ENCODE measurements around the gene USP46. TPM values are rescaled to one million over a fixed set of nuclear protein-coding genes. Genes with fewer than 3 reads are reported as not detected.
A peak's percentile ranks its signal among the peaks of the same experiment; 100 is the strongest.

The USP46 gene
- total RNA-seq, 1 experiment from 2014 or later: 21.3 TPM

DNA sequence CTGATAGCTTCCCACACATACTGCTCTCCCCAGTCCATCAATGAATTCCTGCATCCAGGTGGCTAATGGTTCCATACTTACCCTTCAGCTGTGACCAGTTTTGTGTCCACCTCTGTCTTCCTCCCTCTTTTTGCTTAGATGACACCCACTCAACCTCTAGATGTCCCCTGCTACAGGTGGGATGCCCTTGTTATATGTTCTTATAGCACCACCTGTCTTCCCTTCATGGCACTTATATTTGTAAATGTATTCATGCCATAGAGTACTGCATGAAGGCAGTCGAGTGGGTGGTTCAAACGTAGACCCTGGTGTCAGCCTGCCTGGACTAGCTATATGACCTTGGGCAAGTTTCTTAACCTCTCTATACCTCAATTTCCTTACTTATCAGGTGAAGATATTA, 6.5 kb upstream of the USP46 start:
- H3K4me3 ChIP-seq (ENCODE audit: insufficient read depth, low read depth, low read length): no peak overlapping the region
- no peaks in the 10 kb centered on the region for H3K36me3 ChIP-seq (replicated peaks; ENCODE audit: control insufficient read depth, insufficient read depth, low read length)
- H3K27me3 ChIP-seq (ENCODE audit: control insufficient read depth, insufficient read depth, low read length): no peaks in the 10 kb centered on the region; the same call in 1 of the 2 replicates
- DNase-seq: peak; percentile 33

DNA sequence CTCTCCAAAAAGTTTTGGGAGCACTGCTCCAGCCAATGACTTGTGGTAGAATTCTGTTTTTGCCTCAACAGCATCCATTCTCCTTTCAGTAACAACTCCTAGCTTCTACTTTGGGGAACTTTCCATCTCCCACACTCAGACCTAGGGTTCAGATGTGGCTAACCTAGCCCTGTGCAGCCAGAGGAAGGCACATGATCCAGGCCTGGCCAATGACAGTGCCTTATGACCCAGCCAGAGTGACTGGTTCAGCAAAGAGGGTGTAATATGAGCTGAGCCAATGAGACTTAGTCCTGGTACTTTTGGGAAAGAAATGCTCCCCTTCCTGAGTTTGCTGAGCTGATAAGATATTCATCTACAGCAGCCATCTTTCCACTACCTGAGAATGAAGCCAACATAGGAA, 5.4 kb upstream of the USP46 start:
- Histone ChIP-seq H3K4me3 (ENCODE audit: insufficient read depth, low read depth, low read length) (no peak overlapping the region), H3K27me3 (ENCODE audit: control insufficient read depth, insufficient read depth, low read length) (peaks cover 5% of the 10 kb centered on the region), H3K36me3 (replicated peaks; ENCODE audit: control insufficient read depth, insufficient read depth, low read length) (no peaks in the 10 kb centered on the region)
- no peak for DNase-seq

DNA sequence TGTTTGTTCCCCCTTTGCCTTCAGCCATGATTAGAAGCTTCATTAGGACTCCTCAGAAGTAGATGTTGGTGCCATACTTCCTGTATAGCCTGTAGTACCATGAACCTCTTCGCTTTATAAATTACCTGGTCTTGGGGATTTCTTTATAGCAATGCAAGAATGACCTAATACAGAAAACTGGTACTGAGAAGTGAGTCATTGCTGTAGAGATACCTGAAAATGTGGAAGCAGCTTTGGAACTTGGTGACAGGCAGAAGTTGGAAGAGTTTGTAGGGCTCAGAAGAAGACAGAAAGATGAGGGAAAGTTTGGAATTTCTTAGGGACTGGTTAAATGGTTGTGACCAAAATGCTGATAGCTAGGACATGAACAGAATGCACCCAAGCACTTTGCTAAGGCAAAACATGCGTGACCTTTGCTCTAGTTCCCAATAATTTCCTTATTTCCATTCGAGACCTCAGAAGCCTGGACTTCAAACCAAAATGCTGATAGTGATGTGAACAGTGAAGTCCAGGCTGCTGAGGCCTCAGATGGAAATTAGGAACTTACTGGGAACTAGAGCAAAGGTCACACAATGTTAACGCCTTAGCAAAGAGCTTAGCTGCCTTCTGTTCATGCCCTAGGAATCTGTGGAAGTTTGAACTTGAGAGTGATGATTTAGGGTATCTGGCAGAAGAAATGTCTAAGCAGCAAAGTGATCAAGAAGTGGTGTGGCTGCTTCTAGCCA, 3.0 kb upstream of the USP46 start:
- H3K27me3 ChIP-seq (ENCODE audit: control insufficient read depth, insufficient read depth, low read length): peaks cover 5% of the 10 kb centered on the region
- DNase-seq: no peak
- H3K36me3 ChIP-seq (replicated peaks; ENCODE audit: control insufficient read depth, insufficient read depth, low read length): no peaks in the 10 kb centered on the region
- no peak overlapping the region for H3K4me3 ChIP-seq (ENCODE audit: insufficient read depth, low read depth, low read length)

DNA sequence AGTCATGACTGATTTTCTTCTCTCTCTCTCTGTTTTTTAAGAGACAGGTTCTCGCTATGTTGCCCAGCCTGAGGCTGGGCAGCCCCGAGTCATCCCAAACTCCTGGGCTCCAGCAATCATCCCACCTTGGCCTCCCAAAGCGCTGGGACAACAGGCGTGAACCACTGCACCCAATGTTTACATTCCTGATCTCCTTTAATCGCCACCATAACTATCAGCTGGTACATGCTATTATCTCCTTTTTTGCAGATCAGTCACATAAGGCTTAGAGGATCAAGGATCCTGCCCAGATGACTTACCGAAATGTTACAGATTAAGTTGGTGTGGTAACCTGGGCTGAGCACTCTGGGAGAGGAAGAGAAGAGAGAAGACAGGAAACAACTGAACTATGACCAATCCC, 1.5 kb upstream of the USP46 start:
- no peaks in the 10 kb centered on the region for H3K36me3 ChIP-seq (replicated peaks; ENCODE audit: control insufficient read depth, insufficient read depth, low read length)
- peaks cover 5% of the 10 kb centered on the region for H3K27me3 ChIP-seq (ENCODE audit: control insufficient read depth, insufficient read depth, low read length)
- no peak for DNase-seq
- H3K4me3 ChIP-seq (ENCODE audit: insufficient read depth, low read depth, low read length): no peak overlapping the region

DNA sequence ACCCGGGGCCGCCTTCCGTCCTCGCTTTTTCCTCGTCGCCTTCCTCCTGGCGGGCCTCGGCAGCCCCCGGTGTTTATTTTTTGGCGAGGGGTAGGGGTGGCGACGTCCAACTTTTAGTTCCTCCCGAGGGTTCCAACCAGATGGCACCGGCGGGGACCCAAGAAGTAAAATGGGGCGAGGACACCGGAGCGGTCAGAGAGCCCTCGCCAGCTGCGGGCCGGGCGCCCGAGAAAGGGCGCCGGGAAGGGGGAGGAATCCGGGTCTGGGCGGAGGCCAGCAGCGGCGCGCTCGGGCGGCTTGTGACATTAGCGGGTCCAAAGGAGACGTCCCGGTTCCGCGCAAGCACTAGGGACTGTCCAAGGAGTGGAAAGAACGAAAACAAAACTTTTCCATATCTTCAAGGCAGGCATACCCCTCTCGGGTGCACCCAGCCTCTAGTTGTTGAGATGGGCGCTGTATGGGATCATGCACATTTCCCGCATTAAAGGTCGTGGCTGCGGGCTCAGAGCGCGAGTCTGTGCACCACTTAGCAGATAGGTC, 691 bp upstream of the USP46 start:
- H3K27me3 ChIP-seq (ENCODE audit: control insufficient read depth, insufficient read depth, low read length): peaks cover 5% of the 10 kb centered on the region
- peak; percentile 69 for DNase-seq
- peak overlapping the region; percentile 73 for H3K4me3 ChIP-seq (ENCODE audit: insufficient read depth, low read depth, low read length)
- H3K36me3 ChIP-seq (replicated peaks; ENCODE audit: control insufficient read depth, insufficient read depth, low read length): no peaks in the 10 kb centered on the region

DNA sequence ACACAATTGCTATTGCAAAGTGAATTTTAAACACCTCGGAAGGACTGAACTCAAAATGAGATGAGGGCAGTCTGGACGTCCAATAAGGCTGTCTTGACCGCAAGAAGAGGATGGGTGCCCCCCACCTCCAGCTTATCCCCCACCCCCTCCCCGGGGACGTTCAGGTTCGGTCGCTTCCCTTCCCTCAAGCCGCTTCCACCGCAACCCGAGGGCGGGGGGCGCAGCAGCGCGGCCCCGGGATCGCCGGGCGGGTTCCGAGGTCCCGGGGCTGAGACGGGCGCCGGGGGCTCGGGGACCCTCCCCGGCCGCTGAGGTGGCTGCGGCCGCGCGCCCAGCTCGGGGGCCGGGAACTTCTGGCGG, 480 bp downstream of the USP46 start:
- peak overlapping the region; percentile 73 for H3K4me3 ChIP-seq (ENCODE audit: insufficient read depth, low read depth, low read length)
- H3K36me3 ChIP-seq (replicated peaks; ENCODE audit: control insufficient read depth, insufficient read depth, low read length): no peaks in the 10 kb centered on the region
- peak; percentile 82 for DNase-seq
- peaks cover 5% of the 10 kb centered on the region for H3K27me3 ChIP-seq (ENCODE audit: control insufficient read depth, insufficient read depth, low read length)

DNA sequence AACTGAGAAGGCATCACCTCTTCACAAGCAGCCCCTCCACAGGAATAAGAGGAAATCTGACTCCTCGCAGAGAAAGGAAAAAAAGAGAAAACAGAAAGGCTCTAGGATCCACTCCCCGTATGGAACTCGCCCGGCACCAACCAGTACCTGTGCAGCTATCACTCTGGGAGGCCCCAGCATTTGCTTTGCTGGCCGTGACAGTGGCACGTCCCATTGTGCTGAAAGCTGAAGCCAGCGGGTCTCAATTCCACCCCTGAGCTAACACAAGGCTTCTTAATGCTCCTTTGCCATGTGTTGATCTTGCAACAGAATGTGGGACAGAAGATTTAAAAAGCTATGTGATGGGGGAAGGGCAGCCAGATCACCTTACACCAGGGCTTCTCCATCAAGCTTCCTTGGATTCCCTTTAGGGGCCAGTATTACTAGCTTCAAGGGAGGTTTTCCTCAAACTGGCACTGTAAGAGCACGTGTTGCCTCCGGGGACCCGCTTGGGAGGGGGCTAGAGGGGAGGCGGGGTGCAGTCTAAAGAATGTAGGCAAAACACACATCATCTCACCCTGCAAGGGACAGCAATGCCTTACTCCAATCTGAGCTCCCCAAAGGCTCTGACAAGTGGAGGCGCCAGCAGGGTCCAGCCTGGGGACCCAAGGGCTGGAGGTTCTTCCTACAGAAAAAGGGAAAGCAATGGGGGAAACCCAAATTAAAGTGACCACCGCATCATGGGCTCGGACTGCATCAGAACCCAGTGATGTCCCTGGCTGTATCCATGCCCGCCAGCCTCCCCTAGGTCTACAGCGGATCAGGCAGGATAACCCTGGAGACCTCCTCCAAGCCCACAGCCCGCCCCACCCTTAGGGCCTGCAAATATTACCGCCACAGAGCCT, 1.2 kb downstream of the USP46 start:
- peak overlapping the region; percentile 73 for H3K4me3 ChIP-seq (ENCODE audit: insufficient read depth, low read depth, low read length)
- DNase-seq: peak; percentile 81
- peaks cover 5% of the 10 kb centered on the region for H3K27me3 ChIP-seq (ENCODE audit: control insufficient read depth, insufficient read depth, low read length)
- no peaks in the 10 kb centered on the region for H3K36me3 ChIP-seq (replicated peaks; ENCODE audit: control insufficient read depth, insufficient read depth, low read length)

DNA sequence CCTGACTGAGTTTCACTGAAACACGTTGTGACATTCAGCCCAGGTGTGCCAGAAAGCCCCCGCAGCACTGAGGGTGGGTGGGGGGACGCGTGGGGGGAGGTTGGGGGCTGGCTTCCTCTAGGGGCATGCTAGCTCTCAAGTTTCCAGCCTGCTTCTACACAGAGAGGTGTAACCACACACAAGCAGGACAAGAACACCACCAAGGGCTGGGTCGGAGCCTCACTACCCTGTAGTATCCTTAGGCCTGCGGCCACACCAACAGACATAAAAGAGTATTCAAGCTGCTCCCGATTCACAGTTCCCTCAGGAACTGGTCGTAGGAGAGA, 1.8 kb downstream of the USP46 start:
- H3K27me3 ChIP-seq (ENCODE audit: control insufficient read depth, insufficient read depth, low read length): peaks cover 5% of the 10 kb centered on the region
- no peak for DNase-seq
- H3K4me3 ChIP-seq (ENCODE audit: insufficient read depth, low read depth, low read length): no peak overlapping the region; the same call in 1 of the 2 replicates
- H3K36me3 ChIP-seq (replicated peaks; ENCODE audit: control insufficient read depth, insufficient read depth, low read length): no peaks in the 10 kb centered on the region

DNA sequence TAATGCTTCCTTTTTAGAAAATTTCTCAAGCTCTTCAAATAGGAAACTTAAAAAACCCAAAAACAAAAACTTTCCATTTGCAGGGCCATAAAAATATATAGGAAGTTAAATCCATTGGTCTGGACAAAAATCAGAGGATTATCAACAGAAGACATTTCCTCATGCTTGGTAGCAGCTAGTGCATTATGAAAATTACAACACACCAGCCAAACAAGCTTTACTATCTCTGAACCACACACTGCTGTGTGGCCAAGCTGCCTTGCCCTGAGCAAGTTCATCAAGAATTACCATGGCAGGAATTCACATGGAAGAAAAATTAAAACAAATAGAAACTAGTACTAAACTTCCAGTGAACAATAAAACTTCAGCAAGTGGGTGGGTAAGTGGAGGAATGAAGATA, 3.6 kb downstream of the USP46 start:
- H3K36me3 ChIP-seq (replicated peaks; ENCODE audit: control insufficient read depth, insufficient read depth, low read length): no peaks in the 10 kb centered on the region
- DNase-seq: no peak
- H3K4me3 ChIP-seq (ENCODE audit: insufficient read depth, low read depth, low read length): no peak overlapping the region
- peaks cover 5% of the 10 kb centered on the region; the same call in 1 of the 2 replicates for H3K27me3 ChIP-seq (ENCODE audit: control insufficient read depth, insufficient read depth, low read length)

DNA sequence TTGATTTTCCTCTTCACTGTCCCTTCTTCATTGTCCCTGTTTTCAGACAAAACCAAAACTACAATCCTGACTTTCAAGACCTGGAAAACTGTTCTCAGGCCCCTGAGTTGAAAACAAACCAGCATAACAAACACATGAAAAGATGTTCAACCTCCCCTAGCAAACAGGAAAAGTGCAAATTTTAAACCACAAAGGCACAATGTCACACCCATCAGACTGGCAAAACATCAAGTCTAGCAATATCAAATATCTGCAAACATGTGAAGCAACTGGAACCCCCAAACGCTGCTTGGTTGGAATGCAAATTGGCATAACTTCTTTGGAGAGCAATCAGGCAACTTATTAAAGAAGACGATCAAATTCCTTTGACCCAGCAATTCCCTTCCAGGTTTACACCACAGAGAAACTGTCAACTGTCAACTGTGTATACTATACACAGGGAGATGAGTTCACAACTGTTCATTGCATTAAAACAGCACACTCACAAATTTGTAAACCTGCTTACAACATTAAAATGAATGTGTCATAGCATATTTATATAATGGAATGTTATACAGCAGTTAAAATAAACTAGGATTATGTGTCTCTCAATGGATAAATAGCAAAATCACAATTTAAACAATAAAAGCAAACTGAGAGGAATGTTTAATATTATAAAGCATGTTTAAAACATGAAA, 7.0 kb downstream of the USP46 start:
- H3K36me3 ChIP-seq (replicated peaks; ENCODE audit: control insufficient read depth, insufficient read depth, low read length): no peaks in the 10 kb centered on the region
- DNase-seq: no peak
- no peaks in the 10 kb centered on the region for H3K27me3 ChIP-seq (ENCODE audit: control insufficient read depth, insufficient read depth, low read length)
- no peak overlapping the region for H3K4me3 ChIP-seq (ENCODE audit: insufficient read depth, low read depth, low read length)

DNA sequence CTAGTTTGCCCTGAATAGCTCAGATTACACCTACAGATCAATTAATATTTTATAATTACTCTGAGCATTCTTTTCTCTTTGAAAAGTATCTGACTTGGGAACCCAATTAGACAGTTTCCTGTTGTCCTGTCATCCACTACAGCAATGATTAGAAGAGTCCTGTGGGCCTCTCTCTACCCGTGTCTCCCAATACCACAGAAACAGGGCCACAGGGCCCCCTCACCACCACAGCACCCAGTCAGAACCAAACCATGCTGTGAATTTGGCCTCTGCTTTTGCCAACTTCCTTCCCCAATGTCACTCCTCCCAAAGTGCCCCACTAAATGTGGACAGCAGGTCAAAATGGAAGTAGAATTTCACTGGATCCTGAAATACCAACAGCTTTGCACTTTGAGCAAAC, 10.3 kb downstream of the USP46 start:
- no peak for DNase-seq
- H3K4me3 ChIP-seq (ENCODE audit: insufficient read depth, low read depth, low read length): no peak overlapping the region
- no peaks in the 10 kb centered on the region for H3K27me3 ChIP-seq (ENCODE audit: control insufficient read depth, insufficient read depth, low read length)
- H3K36me3 ChIP-seq (replicated peaks; ENCODE audit: control insufficient read depth, insufficient read depth, low read length): no peaks in the 10 kb centered on the region

DNA sequence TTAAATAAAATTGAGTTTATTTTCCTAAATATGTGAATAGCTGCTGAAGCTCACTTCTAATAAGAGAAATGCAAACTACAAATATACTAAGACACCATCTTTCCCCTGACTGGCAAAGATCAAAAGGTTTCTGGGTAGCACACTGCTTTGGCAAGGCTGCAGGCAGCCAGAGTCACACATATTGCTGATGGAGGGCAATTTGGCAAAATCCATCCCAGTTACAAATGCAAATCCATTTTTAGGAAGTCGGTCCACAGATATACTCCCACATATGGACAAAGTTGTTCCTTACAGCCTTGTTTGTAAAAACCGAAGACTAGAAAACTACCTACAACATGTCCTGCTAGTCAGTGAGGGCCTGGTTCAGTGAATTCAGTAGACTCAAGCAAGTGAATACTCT, 12.4 kb downstream of the USP46 start:
- H3K36me3 ChIP-seq (replicated peaks; ENCODE audit: control insufficient read depth, insufficient read depth, low read length): no peaks in the 10 kb centered on the region
- no peaks in the 10 kb centered on the region for H3K27me3 ChIP-seq (ENCODE audit: control insufficient read depth, insufficient read depth, low read length)
- H3K4me3 ChIP-seq (ENCODE audit: insufficient read depth, low read depth, low read length): no peak overlapping the region
- no peak for DNase-seq

DNA sequence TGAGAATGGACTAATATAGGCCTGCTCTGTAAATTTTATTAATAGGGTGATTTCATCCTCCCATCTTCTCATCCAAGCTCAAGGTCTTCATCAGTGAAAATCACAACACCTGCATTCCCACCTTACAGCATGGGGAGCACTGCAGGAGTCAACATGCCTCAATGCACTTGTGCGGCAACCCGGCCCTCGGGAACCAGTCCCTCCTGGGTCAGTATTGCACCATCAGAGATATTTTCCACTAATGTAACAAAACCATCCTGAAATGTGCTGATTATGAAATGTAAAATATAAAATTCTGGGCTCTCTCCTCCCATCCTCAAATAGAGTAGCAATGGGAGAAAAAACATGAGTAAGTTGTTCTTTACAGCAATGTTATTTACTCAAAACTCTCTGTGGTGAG, 13.0 kb downstream of the USP46 start:
- Histone ChIP-seq H3K4me3 (ENCODE audit: insufficient read depth, low read depth, low read length) (no peak overlapping the region), H3K36me3 (replicated peaks; ENCODE audit: control insufficient read depth, insufficient read depth, low read length) (no peaks in the 10 kb centered on the region), H3K27me3 (ENCODE audit: control insufficient read depth, insufficient read depth, low read length) (no peaks in the 10 kb centered on the region)
- no peak for DNase-seq

DNA sequence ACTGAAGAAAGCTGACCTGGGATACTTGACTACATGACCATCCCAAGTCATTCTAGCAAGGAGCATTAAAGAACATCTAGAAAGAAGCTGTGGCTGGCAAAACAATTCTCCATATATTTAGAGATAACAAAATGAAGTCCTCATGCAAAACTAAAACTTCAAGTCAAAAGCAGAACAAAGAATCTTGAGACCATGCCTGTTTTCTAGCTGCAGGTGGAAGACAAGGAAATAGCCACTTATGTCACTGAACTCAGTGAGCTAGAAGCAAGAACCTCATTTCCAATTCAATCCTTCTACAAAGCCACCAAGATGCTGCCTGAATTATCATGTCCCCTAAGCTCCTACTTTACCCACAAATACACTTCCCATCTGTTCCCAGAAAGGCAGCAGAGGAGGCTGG, 13.8 kb downstream of the USP46 start:
- no peaks in the 10 kb centered on the region for H3K27me3 ChIP-seq (ENCODE audit: control insufficient read depth, insufficient read depth, low read length)
- no peak for DNase-seq
- no peaks in the 10 kb centered on the region for H3K36me3 ChIP-seq (replicated peaks; ENCODE audit: control insufficient read depth, insufficient read depth, low read length)
- H3K4me3 ChIP-seq (ENCODE audit: insufficient read depth, low read depth, low read length): no peak overlapping the region

Measured in H7 (cell line).